Common myeloid progenitor, CD34-positive (primary cell): ENCODE measurements around the gene CDH26. TPM values are rescaled to one million over a fixed set of nuclear protein-coding genes. Genes with fewer than 3 reads are reported as not detected.

Experiments used
- CTCF ChIA-PET: fragments of 350-600 bp; sonication (Branson Sonifier 250); formaldehyde crosslinking; loops from one replicate; lab custom pipeline; 2021; ENCODE audit warnings: antibody characterized with exemption; lab: Charles Lee
- POLR2A ChIA-PET: fragments of 350-600 bp; sonication (Branson Sonifier 250); formaldehyde crosslinking; loops from one replicate; lab custom pipeline; 2021; ENCODE audit warnings: antibody characterized with exemption; lab: Charles Lee
- DNase-seq, 3 donors: peaks; one replicate each; pipeline versions ENCODE4 v3.0.0 to v3.0.0-alpha.2; 2013
- H3K27ac ChIP-seq, 2 experiments: 1 replicate in 1 of 2; 2 replicates in 1 of 2; pipeline ENCODE4 v1.7.0; 2013; ENCODE audit warnings: inconsistent platforms in 2 of 2, low read length in 2 of 2, mild to moderate bottlenecking in 2 of 2, low read depth in 1 of 2, moderate library complexity in 1 of 2; ENCODE audit not compliant: severe bottlenecking in 2 of 2, insufficient read depth in 1 of 2, poor library complexity in 1 of 2
- H3K27me3 ChIP-seq, 5 experiments: replicated peaks in 2 of 5; 1 replicate in 3 of 5; 2 replicates in 2 of 5; pipeline versions ENCODE4 v1.6.1 to v1.7.0; 2013; ENCODE audit warnings: low read length in 4 of 5, mild to moderate bottlenecking in 2 of 5, moderate library complexity in 2 of 5, inconsistent platforms in 1 of 5; ENCODE audit not compliant: insufficient read depth in 5 of 5, control insufficient read depth in 4 of 5
- H3K36me3 ChIP-seq, 4 experiments: 1 replicate in 2 of 4; 2 replicates in 2 of 4; pipeline versions ENCODE4 v1.6.1 to v1.7.0; 2013; ENCODE audit warnings: low read length in 3 of 4, control low read depth in 1 of 4, mild to moderate bottlenecking in 1 of 4; ENCODE audit not compliant: control insufficient read depth in 4 of 4, insufficient read depth in 4 of 4
- H3K4me1 ChIP-seq, 4 experiments: 1 replicate in 3 of 4; 2 replicates in 1 of 4; pipeline versions ENCODE4 v1.6.1 to v1.7.1; 2013; ENCODE audit warnings: low read length in 3 of 4, mild to moderate bottlenecking in 3 of 4, control low read depth in 1 of 4, inconsistent platforms in 1 of 4, moderate library complexity in 1 of 4; ENCODE audit not compliant: control insufficient read depth in 4 of 4, insufficient read depth in 4 of 4; ENCODE audit errors: control extremely low read depth in 1 of 4
- H3K4me3 ChIP-seq, 7 experiments: 1 replicate in 4 of 7; 2 replicates in 3 of 7; pipeline versions ENCODE4 v1.5.1 to v1.7.0; 2013; ENCODE audit warnings: mild to moderate bottlenecking in 7 of 7, low read length in 6 of 7, moderate library complexity in 6 of 7, inconsistent platforms in 2 of 7, low read depth in 2 of 7, control low read depth in 1 of 7; ENCODE audit not compliant: insufficient read depth in 4 of 7, control insufficient read depth in 1 of 7; ENCODE audit errors: extremely low read depth in 1 of 7
- H3K9me3 ChIP-seq, 5 experiments: 1 replicate in 4 of 5; 2 replicates in 1 of 5; pipeline versions ENCODE4 v1.6.1 to v1.7.1; 2013; ENCODE audit warnings: low read length in 4 of 5, mild to moderate bottlenecking in 2 of 5, inconsistent platforms in 1 of 5, low read depth in 1 of 5, moderate library complexity in 1 of 5; ENCODE audit not compliant: control insufficient read depth in 4 of 5, insufficient read depth in 2 of 5; ENCODE audit errors: control extremely low read depth in 1 of 5
- WGBS: methylation state at CpG from one replicate; pipeline ENCODE4 v1.1.5; 2013; ENCODE audit not compliant: insufficient coverage; 5-methylcytosine and 5-hydroxymethylcytosine counted together
- polyA plus RNA-seq: library from polyadenylated mRNA; unstranded; fragments of 120-200 nt; gene quantifications from one replicate; pipeline ENCODE4 v1.2.1, GENCODE V29; 2013

Gene CDH26
- polyA plus RNA-seq = 12.9 TPM

GRCh38 chr20:59958123-59958522 lies at the start of gene CDH26:
Gene CDH26, plus strand, starts transcription at chr20:59958423. Its CDS starts 304 bp downstream, at chr20:59958727.
- no peaks in the 10 kb centered on the region for H3K27me3 ChIP-seq
- ChIA-PET CTCF (interaction anchor here (1.1 to 1.3 kb wide), 2 partner anchors 10 to 35 kb away, joined by 3 to 4 read pairs; no protein-coding TSS in a partner anchor), POLR2A (no interaction called here)
- no peaks in the 10 kb centered on the region for H3K9me3 ChIP-seq
- H3K36me3 ChIP-seq = no peaks in the 10 kb centered on the region
- WGBS = 100% methylated on average over 3 of the region's 5 CpGs
- no peak within 1 kb of the TSS for H3K4me3 ChIP-seq
- H3K4me1 ChIP-seq = peaks cover 0 to 8% (median 0%) of the 10 kb centered on the region in 4 experiments
- DNase-seq = no peak
- no peak within 1 kb of the TSS for H3K27ac ChIP-seq

GRCh38 chr20:59908855-59909254 lies 49.4 kb upstream of the CDH26 start:
- Histone ChIP-seq H3K36me3 (no peaks in the 10 kb centered on the region), H3K9me3 (no peaks in the 10 kb centered on the region), H3K27me3 (peaks cover 0 to 6% (median 0%) of the 10 kb centered on the region in 5 experiments), H3K4me1 (no peaks in the 10 kb centered on the region), H3K27ac (no peak overlapping the region), H3K4me3 (no peak overlapping the region)
- DNase-seq = no peak
- WGBS = 95% methylated on average over 5 of the region's 5 CpGs
- ChIA-PET CTCF (no interaction called here), POLR2A (no interaction called here)

- Histone ChIP-seq H3K4me1 (no peaks in the 10 kb centered on the region), H3K27me3 (peaks cover 0 to 3% (median 0%) of the 10 kb centered on the region in 5 experiments), H3K4me3 (no peak overlapping the region), H3K27ac (no peak overlapping the region), H3K9me3 (no peaks in the 10 kb centered on the region), H3K36me3 (no peaks in the 10 kb centered on the region)
- ChIA-PET CTCF (interaction anchor here (1.0 kb wide), 1 partner anchor 39 kb away, joined by 3 read pairs; no protein-coding TSS in a partner anchor), POLR2A (no interaction called here)
- peak in 1 of 3 donors; percentile 2 for DNase-seq
- 100% methylated on average over 2 of the region's 2 CpGs for WGBS
These were observed 47.2 kb upstream of the CDH26 start for GRCh38 chr20:59911041-59911440.

- DNase-seq = peak; percentile 14 to 67 (median 55)
- H3K27me3 ChIP-seq = peaks cover 0 to 3% (median 0%) of the 10 kb centered on the region in 5 experiments
- ChIA-PET CTCF (no interaction called here), POLR2A (no interaction called here)
- H3K36me3 ChIP-seq = no peaks in the 10 kb centered on the region
- H3K4me3 ChIP-seq = no peak overlapping the region
- H3K27ac ChIP-seq = no peak overlapping the region
- no peaks in the 10 kb centered on the region for H3K9me3 ChIP-seq
- WGBS = 67% methylated on average over 2 of the region's 4 CpGs
- no peaks in the 10 kb centered on the region for H3K4me1 ChIP-seq
These were observed 45.6 kb upstream of the CDH26 start for GRCh38 chr20:59912609-59913008.

DNA sequence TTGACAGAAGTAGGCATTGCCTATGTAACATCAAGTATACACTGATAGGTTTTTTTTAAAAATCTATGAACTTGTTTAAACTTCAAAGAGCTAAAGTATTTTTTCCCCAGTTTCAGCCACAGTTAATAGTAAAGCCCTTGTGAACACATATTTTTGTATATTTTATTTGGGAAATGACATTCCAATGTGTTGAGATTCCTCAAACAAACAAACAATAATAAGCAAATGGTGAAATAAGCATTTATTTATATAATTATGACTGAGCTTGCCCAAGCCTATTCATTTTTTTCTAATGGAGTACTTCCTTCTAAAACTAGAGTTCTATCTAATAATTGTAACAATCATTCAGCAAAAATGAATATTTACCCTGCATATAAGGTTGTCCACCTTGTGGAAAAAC lies 37.3 kb upstream of the CDH26 start:
- Histone ChIP-seq H3K27me3 (peaks cover 0 to 2% (median 0%) of the 10 kb centered on the region in 5 experiments), H3K4me3 (no peak overlapping the region), H3K4me1 (no peaks in the 10 kb centered on the region), H3K9me3 (no peaks in the 10 kb centered on the region), H3K36me3 (no peaks in the 10 kb centered on the region), H3K27ac (no peak overlapping the region)
- ChIA-PET CTCF (interaction anchor here (1.2 kb wide), 1 partner anchor 13 kb away, joined by 3 read pairs; no protein-coding TSS in a partner anchor), POLR2A (interaction anchor here (0.6 kb wide), 1 partner anchor 320 kb away, joined by 5 read pairs; no protein-coding TSS in a partner anchor)
- DNase-seq = no peak

GRCh38 chr20:59923514-59923913 lies 34.7 kb upstream of the CDH26 start:
- H3K27ac ChIP-seq = no peak overlapping the region
- H3K4me1 ChIP-seq = no peaks in the 10 kb centered on the region
- H3K4me3 ChIP-seq = no peak overlapping the region
- DNase-seq = no peak
- POLR2A ChIA-PET = interaction anchor here (0.7 kb wide), 1 partner anchor 948 kb away, joined by 3 read pairs; no protein-coding TSS in a partner anchor
- CTCF ChIA-PET = interaction anchor here (0.8 to 1.0 kb wide), 2 partner anchors 11 to 26 kb away, joined by 3 read pairs; no protein-coding TSS in a partner anchor
- no peaks in the 10 kb centered on the region for H3K36me3 ChIP-seq
- no peaks in the 10 kb centered on the region for H3K9me3 ChIP-seq
- peaks cover 0 to 7% (median 0%) of the 10 kb centered on the region in 5 experiments for H3K27me3 ChIP-seq
- WGBS = 100% methylated on average over 1 of the region's 1 CpG

DNA sequence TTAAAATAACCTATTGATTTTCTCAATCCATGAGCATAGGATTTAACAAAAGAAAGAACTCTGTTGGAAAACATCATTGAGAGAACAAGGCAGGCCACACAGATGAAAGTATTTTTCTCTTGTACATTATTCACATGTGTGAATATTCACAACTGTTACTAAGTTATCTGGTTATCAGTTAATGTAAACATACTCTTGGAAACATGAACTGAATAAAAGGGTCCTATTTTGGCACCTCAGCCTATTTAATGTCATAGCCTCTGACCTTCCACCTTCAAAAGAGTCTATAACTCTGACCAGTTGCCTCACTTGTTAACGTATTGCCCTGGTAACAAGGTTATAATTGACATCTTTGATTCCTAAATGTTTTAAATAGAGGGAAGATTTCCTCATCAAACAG lies 32.9 kb upstream of the CDH26 start:
- WGBS = no CpG with 5 or more reads among the region's 1 CpG
- ChIA-PET CTCF (no interaction called here), POLR2A (no interaction called here)
- no peak overlapping the region for H3K4me3 ChIP-seq
- no peak overlapping the region for H3K27ac ChIP-seq
- H3K27me3 ChIP-seq = peaks cover 0 to 7% (median 0%) of the 10 kb centered on the region in 5 experiments
- no peaks in the 10 kb centered on the region for H3K9me3 ChIP-seq
- no peaks in the 10 kb centered on the region for H3K4me1 ChIP-seq
- DNase-seq = no peak
- H3K36me3 ChIP-seq = no peaks in the 10 kb centered on the region
